ENCODE measurements around the gene GCG.

GRCh38 chr2:162185541-162186232, 33.6 kb upstream of the GCG start:
- no peak for TF ChIP-seq POLR2A (IDR thresholded peaks at IDR 0.05)
- TF ChIP-seq CTCF (IDR thresholded peaks at IDR 0.05): no peak

All from sigmoid colon (tissue), 3 donors.